DOHH2 (cell line): ENCODE results near the gene COX7A2.

Experiments used
- CTCF ChIP-seq: fragments of 200-600 bp; sonication (generic); IDR thresholded peaks from one replicate; pipeline ENCODE4 v1.5.1; 2014; ENCODE audit warnings: antibody characterized with exemption, mild to moderate bottlenecking, low read depth, low read length; ENCODE audit not compliant: poor library complexity, severe bottlenecking
- EZH2phosphoT487 ChIP-seq: fragments of 200-600 bp; sonication (generic); IDR thresholded peaks from 2 replicates; pipeline ENCODE4 v1.6.1; 2017; ENCODE audit warnings: borderline replicate concordance, mild to moderate bottlenecking, antibody characterized with exemption, low read length, moderate library complexity, mixed read lengths

GRCh38 chr6:75286955-75287354, 43.4 kb upstream of the COX7A2 start:
- no peak for TF ChIP-seq CTCF
- no peak for TF ChIP-seq EZH2phosphoT487
